Endothelial cell of umbilical vein (primary cell): ENCODE measurements around the gene FAM193B.

Experiments used
- EZH2 ChIP-seq: IDR thresholded peaks from 2 replicates; pipeline ENCODE4 v1.6.1; 2012; ENCODE audit warnings: borderline replicate concordance, low read depth, mild to moderate bottlenecking, moderate library complexity, low read length, inconsistent platforms; ENCODE audit not compliant: severe bottlenecking
- POLR2A ChIP-seq: IDR thresholded peaks from 2 replicates; pipeline ENCODE4 v1.6.1; 2012; ENCODE audit warnings: low read depth, mild to moderate bottlenecking, control low read depth, low read length
- POLR2AphosphoS5 ChIP-seq: IDR thresholded peaks from 2 replicates; pipeline ENCODE4 v1.6.1; 2012; ENCODE audit warnings: low read depth, mild to moderate bottlenecking, control low read depth, low read length, moderate library complexity; ENCODE audit not compliant: insufficient read depth
- TF ChIP-seq, protein P1 (sequence below), 2 donors: IDR thresholded peaks; 1 replicate in 1 of 2; 2 replicates in 1 of 2; pipeline ENCODE4 v1.5.1; 2011; ENCODE audit warnings: low read length in 2 of 2, mild to moderate bottlenecking in 2 of 2, moderate library complexity in 2 of 2, control low read depth in 1 of 2, inconsistent platforms in 1 of 2, low read depth in 1 of 2; ENCODE audit not compliant: insufficient read depth in 1 of 2; ENCODE audit errors: extremely low read depth in 1 of 2
- TF ChIP-seq, protein P2 (sequence below): IDR thresholded peaks from 2 replicates; pipeline ENCODE4 v1.6.1; 2011; ENCODE audit not compliant: insufficient read depth, insufficient read length

DNA sequence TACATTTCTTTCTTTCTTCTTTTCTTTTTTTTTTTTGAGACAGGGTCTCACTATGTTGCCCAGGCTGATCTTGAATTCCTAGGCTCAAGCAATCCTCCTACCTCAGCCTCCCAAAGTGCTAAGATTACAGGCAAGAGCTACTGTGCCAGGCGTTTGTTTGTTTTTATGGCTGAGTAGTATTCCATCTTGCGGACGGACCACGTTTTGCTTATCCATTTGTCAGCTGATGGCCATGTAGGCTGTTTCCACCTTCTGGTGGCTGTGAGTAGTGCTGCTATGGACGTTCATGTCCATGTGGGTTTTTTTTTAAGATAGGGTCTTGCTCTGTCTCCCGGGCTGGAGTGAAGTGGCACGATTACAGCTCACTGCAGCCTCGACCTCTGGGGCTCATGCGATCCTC, 47.2 kb downstream of the FAM193B start:
- TF ChIP-seq EZH2 (no peak), POLR2A (no peak), POLR2AphosphoS5 (no peak)
- TF ChIP-seq, protein P1, sequence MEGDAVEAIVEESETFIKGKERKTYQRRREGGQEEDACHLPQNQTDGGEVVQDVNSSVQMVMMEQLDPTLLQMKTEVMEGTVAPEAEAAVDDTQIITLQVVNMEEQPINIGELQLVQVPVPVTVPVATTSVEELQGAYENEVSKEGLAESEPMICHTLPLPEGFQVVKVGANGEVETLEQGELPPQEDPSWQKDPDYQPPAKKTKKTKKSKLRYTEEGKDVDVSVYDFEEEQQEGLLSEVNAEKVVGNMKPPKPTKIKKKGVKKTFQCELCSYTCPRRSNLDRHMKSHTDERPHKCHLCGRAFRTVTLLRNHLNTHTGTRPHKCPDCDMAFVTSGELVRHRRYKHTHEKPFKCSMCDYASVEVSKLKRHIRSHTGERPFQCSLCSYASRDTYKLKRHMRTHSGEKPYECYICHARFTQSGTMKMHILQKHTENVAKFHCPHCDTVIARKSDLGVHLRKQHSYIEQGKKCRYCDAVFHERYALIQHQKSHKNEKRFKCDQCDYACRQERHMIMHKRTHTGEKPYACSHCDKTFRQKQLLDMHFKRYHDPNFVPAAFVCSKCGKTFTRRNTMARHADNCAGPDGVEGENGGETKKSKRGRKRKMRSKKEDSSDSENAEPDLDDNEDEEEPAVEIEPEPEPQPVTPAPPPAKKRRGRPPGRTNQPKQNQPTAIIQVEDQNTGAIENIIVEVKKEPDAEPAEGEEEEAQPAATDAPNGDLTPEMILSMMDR (IDR thresholded peaks at IDR 0.05; ENCODE audit: extremely low read depth in 1 of 2, insufficient read depth in 1 of 2, low read depth in 1 of 2, low read length in 2 of 2): peak; percentile 8 to 9
- TF ChIP-seq, protein P2, sequence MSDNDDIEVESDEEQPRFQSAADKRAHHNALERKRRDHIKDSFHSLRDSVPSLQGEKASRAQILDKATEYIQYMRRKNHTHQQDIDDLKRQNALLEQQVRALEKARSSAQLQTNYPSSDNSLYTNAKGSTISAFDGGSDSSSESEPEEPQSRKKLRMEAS: no peak
